Esophagus squamous epithelium (tissue), 5 donors: Measurements from ENCODE around the gene PAK3. TPM values are rescaled to one million over a fixed set of nuclear protein-coding genes. Genes with fewer than 3 reads are reported as not detected.

ENCODE experiments used
- DNase-seq: peaks from one replicate; lab custom pipeline; 2025; lab: John Stamatoyannopoulos, UW
- H3K27ac ChIP-seq, 4 donors: fragments of 200-600 bp; sonication (generic); one replicate each; pipeline ENCODE4 v1.5.1; 2016 to 2019; ENCODE audit warnings: mild to moderate bottlenecking in 1 of 4
- H3K27me3 ChIP-seq, 4 donors: fragments of 200-600 bp; sonication (generic); 1 replicate in 3 of 4; 2 replicates in 1 of 4; pipeline versions ENCODE4 v1.5.1 to v1.6.0; 2017 to 2021; ENCODE audit warnings: antibody characterized with exemption in 1 of 4
- H3K36me3 ChIP-seq, 3 donors: fragments of 200-600 bp; sonication (generic); one replicate each; pipeline ENCODE4 v1.5.1; 2016 to 2019
- H3K4me1 ChIP-seq, 3 donors: fragments of 200-600 bp; sonication (generic); one replicate each; pipeline ENCODE4 v1.5.1; 2017 to 2019
- H3K4me3 ChIP-seq, 4 donors: fragments of 200-600 bp; sonication (generic); 1 replicate in 3 of 4; 2 replicates in 1 of 4; pipeline ENCODE4 v1.5.1; 2016 to 2019; ENCODE audit warnings: mild to moderate bottlenecking in 2 of 4, moderate library complexity in 1 of 4
- H3K9me3 ChIP-seq, 3 donors: fragments of 200-600 bp; sonication (generic); one replicate each; pipeline ENCODE4 v1.5.1; 2016 to 2019
- CTCF ChIP-seq, 6 experiments: fragments of 450-650 bp in 4 of 6; fragments of 200-600 bp in 2 of 6; sonication (generic) in 2 of 6; IDR thresholded peaks; one replicate each; pipeline ENCODE4 v1.5.1; 2016 to 2019; ENCODE audit warnings: antibody characterized with exemption in 6 of 6, mild to moderate bottlenecking in 4 of 6, moderate library complexity in 4 of 6
- POLR2A ChIP-seq, 4 donors: fragments of 450-650 bp; IDR thresholded peaks; one replicate each; pipeline ENCODE4 v1.6.1; 2017; ENCODE audit warnings: antibody characterized with exemption in 4 of 4, mild to moderate bottlenecking in 4 of 4, moderate library complexity in 3 of 4
- WGBS, 2 donors: methylation state at CpG; one replicate each; pipeline ENCODE4 v1.1.5; 2018; 5-methylcytosine and 5-hydroxymethylcytosine counted together
- intact Hi-C: fragments of 100-400 bp; cut with DNase I; formaldehyde crosslinking; loops from one replicate; pipeline ENCODE4 v1.15.0; 2022
- total RNA-seq, 4 donors: library from RNA; depleted of rRNA; stranded (reverse); fragments of >200 nt; gene quantifications; one replicate each; pipeline ENCODE4 v1.1.0, GENCODE V29; 2016
- donor health status: DM: yes; HTN: yes; CAD: no.

The PAK3 gene
- total RNA-seq, 4 donors from 2014 or later: 0.09 to 2.1 (median 0.45) TPM

GRCh38 chrX:111083081-111083480 lies 12.9 kb upstream of the PAK3 start:
- intact Hi-C loops: no loop called here

GRCh38 chrX:111086591-111087006 lies 9.4 kb upstream of the PAK3 start:
- intact Hi-C loops: no loop called here
- TF ChIP-seq POLR2A (IDR thresholded peaks at IDR 0.05): no peak
- no peak for TF ChIP-seq CTCF (IDR thresholded peaks at IDR 0.05)
- H3K9me3 ChIP-seq: no peaks in the 10 kb centered on the region
- no peaks in the 10 kb centered on the region for H3K36me3 ChIP-seq
- no peak overlapping the region for H3K27ac ChIP-seq
- H3K4me3 ChIP-seq: no peak overlapping the region
- 50 to 59% methylated on average over 4 to 6 of the region's 6 CpGs for WGBS, 2 donors
- no peak for DNase-seq
- no peaks in the 10 kb centered on the region for H3K4me1 ChIP-seq
- peaks cover 0 to 6% (median 3%) of the 10 kb centered on the region in 4 donors for H3K27me3 ChIP-seq

More at GRCh38 chrX:111083081-111083480, 12.9 kb upstream of the PAK3 start:
- no peak for DNase-seq
- WGBS, 2 donors: 19 to 27% methylated on average over 1 of the region's 1 CpG
- Histone ChIP-seq H3K9me3 (no peaks in the 10 kb centered on the region), H3K4me1 (no peaks in the 10 kb centered on the region), H3K36me3 (no peaks in the 10 kb centered on the region), H3K27ac (no peak overlapping the region), H3K27me3 (peaks cover 0 to 5% (median 1%) of the 10 kb centered on the region in 4 donors), H3K4me3 (no peak overlapping the region)
- TF ChIP-seq POLR2A (IDR thresholded peaks at IDR 0.05) (no peak), CTCF (IDR thresholded peaks at IDR 0.05) (no peak)

- no peak for TF ChIP-seq POLR2A (IDR thresholded peaks at IDR 0.05)
- no peak for TF ChIP-seq CTCF (IDR thresholded peaks at IDR 0.05)
- no peak overlapping the region for H3K27ac ChIP-seq
- no peak for DNase-seq
- no peaks in the 10 kb centered on the region for H3K9me3 ChIP-seq
- no peaks in the 10 kb centered on the region for H3K4me1 ChIP-seq
- WGBS, 2 donors: 79 to 84% methylated on average over 3 of the region's 3 CpGs
- peaks cover 0 to 10% (median 5%) of the 10 kb centered on the region in 4 donors for H3K27me3 ChIP-seq
- intact Hi-C loops: no loop called here
- H3K4me3 ChIP-seq: no peak overlapping the region
- no peaks in the 10 kb centered on the region for H3K36me3 ChIP-seq
Observed at GRCh38 chrX:111088628-111089027, 7.4 kb upstream of the PAK3 start.

- Histone ChIP-seq H3K4me3 (no peak overlapping the region), H3K9me3 (no peaks in the 10 kb centered on the region), H3K4me1 (peaks cover 0 to 2% (median 0%) of the 10 kb centered on the region in 3 donors), H3K27ac (no peak overlapping the region), H3K36me3 (no peaks in the 10 kb centered on the region), H3K27me3 (peaks cover 0 to 12% (median 5%) of the 10 kb centered on the region in 4 donors)
- DNase-seq: no peak
- TF ChIP-seq POLR2A (IDR thresholded peaks at IDR 0.05) (no peak), CTCF (IDR thresholded peaks at IDR 0.05) (no peak)
- intact Hi-C loops: no loop called here
- WGBS, 2 donors: 74 to 75% methylated on average over 2 to 4 of the region's 4 CpGs
Observed at GRCh38 chrX:111090458-111090857, 5.5 kb upstream of the PAK3 start.

GRCh38 chrX:111098874-111099273 lies 2.9 kb downstream of the PAK3 start:
- WGBS, 2 donors: 32 to 37% methylated on average over 5 to 9 of the region's 22 CpGs
- Histone ChIP-seq H3K27me3 (peaks cover 0 to 9% (median 0%) of the 10 kb centered on the region in 4 donors), H3K4me3 (no peak overlapping the region), H3K27ac (no peak overlapping the region), H3K4me1 (peaks cover 0 to 12% (median 0%) of the 10 kb centered on the region in 3 donors), H3K36me3 (no peaks in the 10 kb centered on the region), H3K9me3 (no peaks in the 10 kb centered on the region)
- intact Hi-C loops: no loop called here
- TF ChIP-seq POLR2A (IDR thresholded peaks at IDR 0.05) (no peak), CTCF (IDR thresholded peaks at IDR 0.05) (peak; percentile 41 to 64 (median 57))
- DNase-seq: no peak
